GM23338 (cell line): ENCODE measurements around the gene LIPG. TPM values are rescaled to one million over a fixed set of nuclear protein-coding genes. Genes with fewer than 3 reads are reported as not detected.

Experiments used
- ATAC-seq: fragments of 200-7000 bp; cut with Tn5 transposase; 3 replicates; pipeline ENCODE4 v1.9.1; 2020
- DNase-seq: peaks from one replicate; pipeline ENCODE4 v3.0.0-alpha.2; 2015; ENCODE audit warnings: low spot score
- H2AFZ ChIP-seq: fragments of 200-600 bp; sonication (generic); 2 replicates; pipeline ENCODE4 v1.8.0; 2016; ENCODE audit warnings: antibody characterized with exemption, mild to moderate bottlenecking, moderate library complexity
- H3F3A ChIP-seq: fragments of 200-600 bp; sonication (generic); replicated peaks from 2 replicates; pipeline ENCODE4 v1.8.0; 2017; ENCODE audit warnings: antibody characterized with exemption, mixed run types, low read depth
- H3K27ac ChIP-seq: fragments of 200-600 bp; sonication (generic); 2 replicates; pipeline ENCODE4 v1.6.1; 2016; ENCODE audit warnings: low read depth
- H3K27me3 ChIP-seq: fragments of 200-600 bp; sonication (generic); 2 replicates; pipeline ENCODE4 v1.8.0; 2016; ENCODE audit warnings: mild to moderate bottlenecking, mixed run types, moderate library complexity; ENCODE audit not compliant: insufficient read depth
- H3K36me3 ChIP-seq: fragments of 200-600 bp; sonication (generic); 2 replicates; pipeline ENCODE4 v1.8.0; 2016; ENCODE audit warnings: mild to moderate bottlenecking; ENCODE audit not compliant: insufficient read depth
- H3K4me1 ChIP-seq: fragments of 200-600 bp; sonication (generic); 2 replicates; pipeline ENCODE4 v1.8.0; 2016; ENCODE audit warnings: mild to moderate bottlenecking, moderate library complexity; ENCODE audit not compliant: insufficient read depth
- H3K4me2 ChIP-seq: fragments of 200-600 bp; sonication (generic); 2 replicates; pipeline ENCODE4 v1.7.1; 2017; ENCODE audit warnings: mixed run types
- H3K4me3 ChIP-seq: fragments of 200-600 bp; sonication (generic); 2 replicates; pipeline ENCODE4 v1.6.1; 2016; ENCODE audit warnings: mixed run types
- H3K79me2 ChIP-seq: fragments of 200-600 bp; sonication (generic); replicated peaks from 2 replicates; pipeline ENCODE4 v1.8.0; 2017; ENCODE audit warnings: mild to moderate bottlenecking; ENCODE audit not compliant: insufficient read depth
- H3K9me2 ChIP-seq: fragments of 200-600 bp; sonication (generic); 2 replicates; pipeline ENCODE4 v1.8.0; 2017; ENCODE audit not compliant: insufficient read depth
- H4K20me1 ChIP-seq: fragments of 200-600 bp; sonication (generic); replicated peaks from 2 replicates; pipeline ENCODE4 v1.8.0; 2017; ENCODE audit warnings: mild to moderate bottlenecking; ENCODE audit not compliant: insufficient read depth
- H3K27ac Mint-ChIP-seq: 2 replicates; pipeline ENCODE4 v1.8.0; 2020; ENCODE audit warnings: inconsistent platforms, mild to moderate bottlenecking, moderate library complexity, mixed read lengths
- H3K27me3 Mint-ChIP-seq: 3 replicates; pipeline ENCODE4 v1.8.0; 2022; ENCODE audit warnings: low read depth, mild to moderate bottlenecking, moderate library complexity, mixed read lengths, inconsistent platforms; ENCODE audit not compliant: insufficient read depth, poor library complexity
- H3K36me3 Mint-ChIP-seq: 3 replicates; pipeline ENCODE4 v1.8.0; 2021; ENCODE audit warnings: low read depth, mild to moderate bottlenecking, inconsistent platforms, moderate library complexity, mixed read lengths
- H3K4me1 Mint-ChIP-seq: 3 replicates; pipeline ENCODE4 v1.8.0; 2020; ENCODE audit warnings: mild to moderate bottlenecking, inconsistent platforms, mixed read lengths
- H3K4me3 Mint-ChIP-seq: 3 replicates; pipeline ENCODE4 v1.8.0; 2021; ENCODE audit warnings: moderate library complexity, mild to moderate bottlenecking, inconsistent platforms, mixed read lengths
- H3K9me3 Mint-ChIP-seq: 3 replicates; pipeline ENCODE4 v1.8.0; 2020; ENCODE audit warnings: moderate library complexity, mild to moderate bottlenecking, inconsistent platforms, mixed read lengths
- EZH2 ChIP-seq: fragments of 200-600 bp; sonication (generic); IDR thresholded peaks from one replicate; pipeline ENCODE4 v1.8.0; 2017; ENCODE audit warnings: antibody characterized with exemption, mild to moderate bottlenecking, low read depth; ENCODE audit not compliant: unreplicated experiment
- ZNF331 ChIP-seq: fragments of 250-450 bp; sonication (Bioruptor Pico); IDR thresholded peaks from 2 replicates; pipeline ENCODE4 v1.5.0; 2020; ENCODE audit warnings: low read depth, mild to moderate bottlenecking, moderate library complexity
- polyA plus RNA-seq: library from polyadenylated mRNA; unstranded; fragments of >200 nt; fragmentation: Nextera tagmentation; extraction: Ambion mirVana; gene quantifications from 2 replicates; pipeline ENCODE4 v1.2.1, GENCODE V29; 2016
- total RNA-seq: library from RNA; depleted of rRNA; stranded (reverse); fragments of >200 nt; shearing (Covaris generic); gene quantifications from 2 replicates; pipeline ENCODE4 v1.2.3, GENCODE V29; 2014
- TF ChIP-seq, protein P1 (sequence below), 2 experiments: fragments of 200-600 bp in 1 of 2; sonication (generic) in 1 of 2; conservative IDR thresholded peaks; 2 replicates each; pipeline versions ENCODE4 v1.5.1 to v1.6.1; 2016 to 2017; ENCODE audit warnings: antibody characterized with exemption in 2 of 2, low read depth in 2 of 2, mild to moderate bottlenecking in 2 of 2, moderate library complexity in 1 of 2
- TF ChIP-seq, protein P2 (sequence below): fragments of 250-450 bp; sonication (Bioruptor Pico); IDR thresholded peaks from 2 replicates; pipeline ENCODE4 v1.5.0; 2020; ENCODE audit warnings: mild to moderate bottlenecking, moderate library complexity

Gene LIPG
- total and polyA plus RNA-seq, 2 experiments from 2014 or later, result 4.9 to 17.7 TPM

DNA sequence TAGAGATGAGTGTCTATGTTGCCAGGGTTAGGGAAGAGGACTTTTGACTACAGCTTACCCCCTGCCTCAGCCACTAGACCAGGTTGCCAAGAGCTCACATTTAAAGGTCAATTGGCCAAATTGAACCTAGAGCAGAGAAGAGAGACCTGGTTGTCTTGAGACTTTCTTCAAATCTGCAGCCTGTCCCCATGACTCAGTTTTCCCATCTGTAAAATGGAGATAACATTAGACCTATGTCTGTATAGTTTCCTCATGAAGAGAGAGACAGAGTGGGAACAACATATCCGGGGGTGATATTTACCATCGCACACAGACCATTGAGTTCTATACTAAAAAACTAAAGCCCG, 1.6 kb upstream of the LIPG start (continued):
- TF ChIP-seq, protein P1, sequence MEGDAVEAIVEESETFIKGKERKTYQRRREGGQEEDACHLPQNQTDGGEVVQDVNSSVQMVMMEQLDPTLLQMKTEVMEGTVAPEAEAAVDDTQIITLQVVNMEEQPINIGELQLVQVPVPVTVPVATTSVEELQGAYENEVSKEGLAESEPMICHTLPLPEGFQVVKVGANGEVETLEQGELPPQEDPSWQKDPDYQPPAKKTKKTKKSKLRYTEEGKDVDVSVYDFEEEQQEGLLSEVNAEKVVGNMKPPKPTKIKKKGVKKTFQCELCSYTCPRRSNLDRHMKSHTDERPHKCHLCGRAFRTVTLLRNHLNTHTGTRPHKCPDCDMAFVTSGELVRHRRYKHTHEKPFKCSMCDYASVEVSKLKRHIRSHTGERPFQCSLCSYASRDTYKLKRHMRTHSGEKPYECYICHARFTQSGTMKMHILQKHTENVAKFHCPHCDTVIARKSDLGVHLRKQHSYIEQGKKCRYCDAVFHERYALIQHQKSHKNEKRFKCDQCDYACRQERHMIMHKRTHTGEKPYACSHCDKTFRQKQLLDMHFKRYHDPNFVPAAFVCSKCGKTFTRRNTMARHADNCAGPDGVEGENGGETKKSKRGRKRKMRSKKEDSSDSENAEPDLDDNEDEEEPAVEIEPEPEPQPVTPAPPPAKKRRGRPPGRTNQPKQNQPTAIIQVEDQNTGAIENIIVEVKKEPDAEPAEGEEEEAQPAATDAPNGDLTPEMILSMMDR (conservative IDR thresholded peaks at IDR 0.05; ENCODE audit: low read depth in 2 of 2), result no peak
- no peak for TF ChIP-seq ZNF331 (CRISPR knock-in tag)

DNA sequence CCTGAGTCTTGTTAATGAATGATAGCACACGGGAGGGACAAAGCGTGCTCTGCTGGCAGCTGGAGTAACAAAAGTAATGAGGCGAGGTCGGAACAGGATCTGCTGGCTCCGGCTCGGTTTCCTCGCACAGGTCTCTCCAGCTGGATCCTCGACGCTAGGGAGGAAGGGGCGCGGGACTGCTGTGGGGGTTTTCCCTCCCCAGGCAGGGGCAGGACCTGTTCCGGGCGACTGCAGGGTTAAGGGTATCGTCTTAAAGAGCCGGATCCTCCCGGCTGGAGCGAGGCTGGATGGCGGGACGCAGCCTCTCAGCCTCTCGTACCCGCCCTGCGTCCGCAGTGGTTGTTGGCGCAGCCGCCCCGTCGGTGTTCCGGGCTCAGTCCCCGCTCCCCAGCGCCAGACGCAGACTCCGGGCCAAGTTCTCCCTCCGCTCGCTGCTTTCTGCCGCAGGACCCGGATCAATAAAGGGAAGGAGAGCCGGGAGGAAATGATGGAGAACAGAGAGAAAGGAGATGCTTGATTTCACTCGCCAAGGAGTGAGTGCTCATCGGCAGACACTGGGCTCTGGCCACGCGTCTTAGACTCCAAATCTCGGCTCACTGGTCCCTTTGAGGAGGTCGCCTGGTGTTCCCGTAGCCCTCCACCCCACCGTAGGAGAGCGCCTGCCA, 1.1 kb upstream of the LIPG start:
- Mint-ChIP-seq H3K4me1 (peaks cover 25% of the 10 kb centered on the region), H3K36me3 (peaks cover 9% of the 10 kb centered on the region), H3K27ac (no peak overlapping the region), H3K27me3 (peaks cover 38% of the 10 kb centered on the region), H3K9me3 (peaks cover 23% of the 10 kb centered on the region; the same call in 2 of the 3 replicates), H3K4me3 (peak overlapping the region; percentile 82)
- TF ChIP-seq, protein P2, sequence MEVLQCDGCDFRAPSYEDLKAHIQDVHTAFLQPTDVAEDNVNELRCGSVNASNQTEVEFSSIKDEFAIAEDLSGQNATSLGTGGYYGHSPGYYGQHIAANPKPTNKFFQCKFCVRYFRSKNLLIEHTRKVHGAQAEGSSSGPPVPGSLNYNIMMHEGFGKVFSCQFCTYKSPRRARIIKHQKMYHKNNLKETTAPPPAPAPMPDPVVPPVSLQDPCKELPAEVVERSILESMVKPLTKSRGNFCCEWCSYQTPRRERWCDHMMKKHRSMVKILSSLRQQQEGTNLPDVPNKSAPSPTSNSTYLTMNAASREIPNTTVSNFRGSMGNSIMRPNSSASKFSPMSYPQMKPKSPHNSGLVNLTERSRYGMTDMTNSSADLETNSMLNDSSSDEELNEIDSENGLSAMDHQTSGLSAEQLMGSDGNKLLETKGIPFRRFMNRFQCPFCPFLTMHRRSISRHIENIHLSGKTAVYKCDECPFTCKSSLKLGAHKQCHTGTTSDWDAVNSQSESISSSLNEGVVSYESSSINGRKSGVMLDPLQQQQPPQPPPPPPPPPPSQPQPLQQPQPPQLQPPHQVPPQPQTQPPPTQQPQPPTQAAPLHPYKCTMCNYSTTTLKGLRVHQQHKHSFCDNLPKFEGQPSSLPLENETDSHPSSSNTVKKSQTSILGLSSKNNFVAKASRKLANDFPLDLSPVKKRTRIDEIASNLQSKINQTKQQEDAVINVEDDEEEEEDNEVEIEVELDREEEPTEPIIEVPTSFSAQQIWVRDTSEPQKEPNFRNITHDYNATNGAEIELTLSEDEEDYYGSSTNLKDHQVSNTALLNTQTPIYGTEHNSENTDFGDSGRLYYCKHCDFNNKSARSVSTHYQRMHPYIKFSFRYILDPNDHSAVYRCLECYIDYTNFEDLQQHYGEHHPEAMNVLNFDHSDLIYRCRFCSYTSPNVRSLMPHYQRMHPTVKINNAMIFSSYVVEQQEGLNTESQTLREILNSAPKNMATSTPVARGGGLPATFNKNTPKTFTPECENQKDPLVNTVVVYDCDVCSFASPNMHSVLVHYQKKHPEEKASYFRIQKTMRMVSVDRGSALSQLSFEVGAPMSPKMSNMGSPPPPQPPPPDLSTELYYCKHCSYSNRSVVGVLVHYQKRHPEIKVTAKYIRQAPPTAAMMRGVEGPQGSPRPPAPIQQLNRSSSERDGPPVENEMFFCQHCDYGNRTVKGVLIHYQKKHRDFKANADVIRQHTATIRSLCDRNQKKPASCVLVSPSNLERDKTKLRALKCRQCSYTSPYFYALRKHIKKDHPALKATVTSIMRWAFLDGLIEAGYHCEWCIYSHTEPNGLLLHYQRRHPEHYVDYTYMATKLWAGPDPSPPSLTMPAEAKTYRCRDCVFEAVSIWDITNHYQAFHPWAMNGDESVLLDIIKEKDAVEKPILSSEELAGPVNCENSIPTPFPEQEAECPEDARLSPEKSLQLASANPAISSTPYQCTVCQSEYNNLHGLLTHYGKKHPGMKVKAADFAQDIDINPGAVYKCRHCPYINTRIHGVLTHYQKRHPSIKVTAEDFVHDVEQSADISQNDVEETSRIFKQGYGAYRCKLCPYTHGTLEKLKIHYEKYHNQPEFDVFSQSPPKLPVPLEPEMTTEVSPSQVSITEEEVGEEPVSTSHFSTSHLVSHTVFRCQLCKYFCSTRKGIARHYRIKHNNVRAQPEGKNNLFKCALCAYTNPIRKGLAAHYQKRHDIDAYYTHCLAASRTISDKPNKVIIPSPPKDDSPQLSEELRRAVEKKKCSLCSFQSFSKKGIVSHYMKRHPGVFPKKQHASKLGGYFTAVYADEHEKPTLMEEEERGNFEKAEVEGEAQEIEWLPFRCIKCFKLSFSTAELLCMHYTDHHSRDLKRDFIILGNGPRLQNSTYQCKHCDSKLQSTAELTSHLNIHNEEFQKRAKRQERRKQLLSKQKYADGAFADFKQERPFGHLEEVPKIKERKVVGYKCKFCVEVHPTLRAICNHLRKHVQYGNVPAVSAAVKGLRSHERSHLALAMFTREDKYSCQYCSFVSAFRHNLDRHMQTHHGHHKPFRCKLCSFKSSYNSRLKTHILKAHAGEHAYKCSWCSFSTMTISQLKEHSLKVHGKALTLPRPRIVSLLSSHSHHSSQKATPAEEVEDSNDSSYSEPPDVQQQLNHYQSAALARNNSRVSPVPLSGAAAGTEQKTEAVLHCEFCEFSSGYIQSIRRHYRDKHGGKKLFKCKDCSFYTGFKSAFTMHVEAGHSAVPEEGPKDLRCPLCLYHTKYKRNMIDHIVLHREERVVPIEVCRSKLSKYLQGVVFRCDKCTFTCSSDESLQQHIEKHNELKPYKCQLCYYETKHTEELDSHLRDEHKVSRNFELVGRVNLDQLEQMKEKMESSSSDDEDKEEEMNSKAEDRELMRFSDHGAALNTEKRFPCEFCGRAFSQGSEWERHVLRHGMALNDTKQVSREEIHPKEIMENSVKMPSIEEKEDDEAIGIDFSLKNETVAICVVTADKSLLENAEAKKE, result no peak
- peak; percentile 14 for TF ChIP-seq EZH2
- Histone ChIP-seq H3K4me1 (peaks cover 14% of the 10 kb centered on the region), H3K9me2 (no peaks in the 10 kb centered on the region), H3K36me3 (no peaks in the 10 kb centered on the region), H3K4me3 (peak overlapping the region; percentile 85), H3K27ac (no peak overlapping the region), H3F3A (0 out of 2 replicates have a peak, but pooled peaks cover 11% of the 10 kb centered on the region), H4K20me1 (peaks cover 3% of the 10 kb centered on the region; the same call in 1 of the 2 replicates), H3K4me2 (peak overlapping the region; percentile 98), H3K79me2 (peaks cover 20% of the 10 kb centered on the region), H2AFZ (peak overlapping the region; percentile 97), H3K27me3 (peaks cover 36% of the 10 kb centered on the region)
- ATAC-seq (peak; percentile 32), DNase-seq (peak; percentile 66)
